HG03196 (cell line): ENCODE data around the gene CYTL1.
"Not testable (repeated sequence)": the region's sequence is repeated elsewhere in the genome, so short reads cannot be mapped to it uniquely, and the experiment has no call there.

ENCODE experiments used
- ATAC-seq: cut with Tn5 transposase; IDR thresholded peaks from one replicate; pipeline ENCODE4 v1.9.1; 2021; ENCODE audit not compliant: unreplicated experiment

Gene CYTL1

DNA sequence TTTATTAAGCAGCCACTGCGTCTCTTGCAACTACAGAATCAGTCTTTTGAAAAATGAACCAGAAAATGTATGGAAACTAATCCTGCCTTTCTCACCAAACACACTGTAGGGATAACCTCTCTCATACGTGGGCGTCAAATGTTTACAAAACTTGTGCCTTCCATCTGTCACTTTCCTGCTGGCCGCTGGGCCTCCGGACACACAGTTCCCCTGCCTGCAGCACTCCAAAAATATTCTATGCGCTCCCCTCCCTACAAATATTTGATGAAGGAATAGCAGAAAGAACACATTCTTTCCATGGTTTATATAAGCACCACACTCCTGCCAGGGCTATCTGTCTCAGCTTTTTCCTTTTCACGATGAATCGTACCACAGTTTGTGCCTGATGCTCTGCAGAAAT is 14.9 kb upstream of the CYTL1 start:
- ATAC-seq, result no peak

DNA sequence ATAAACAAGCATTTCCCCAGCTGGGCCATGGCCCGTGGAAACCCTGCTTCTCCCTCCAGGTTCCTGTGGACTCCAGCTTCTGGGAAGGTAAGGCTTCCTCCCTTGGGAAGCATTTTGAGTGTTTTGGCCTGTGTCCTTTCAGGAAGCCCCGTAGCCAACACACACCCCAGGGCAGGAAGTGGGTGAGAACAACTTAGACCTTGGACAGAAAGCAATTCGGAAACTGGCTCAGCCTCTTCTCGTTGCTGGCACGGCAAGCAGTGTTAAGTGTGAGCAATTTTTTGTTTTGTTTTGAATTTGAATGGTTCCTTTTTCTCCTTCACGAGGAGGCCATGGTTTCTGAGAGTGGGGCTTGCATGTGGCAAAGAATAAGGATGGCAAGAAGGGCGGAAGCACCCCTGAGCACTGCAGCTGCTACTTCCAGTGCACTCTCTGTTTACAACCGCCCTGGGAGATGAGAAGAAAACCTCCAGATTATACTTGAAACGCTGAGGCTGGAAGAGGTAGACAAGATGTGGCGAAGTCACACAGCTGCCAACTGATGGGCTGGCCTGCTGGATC is 14.1 kb upstream of the CYTL1 start:
- ATAC-seq, result no peak

DNA sequence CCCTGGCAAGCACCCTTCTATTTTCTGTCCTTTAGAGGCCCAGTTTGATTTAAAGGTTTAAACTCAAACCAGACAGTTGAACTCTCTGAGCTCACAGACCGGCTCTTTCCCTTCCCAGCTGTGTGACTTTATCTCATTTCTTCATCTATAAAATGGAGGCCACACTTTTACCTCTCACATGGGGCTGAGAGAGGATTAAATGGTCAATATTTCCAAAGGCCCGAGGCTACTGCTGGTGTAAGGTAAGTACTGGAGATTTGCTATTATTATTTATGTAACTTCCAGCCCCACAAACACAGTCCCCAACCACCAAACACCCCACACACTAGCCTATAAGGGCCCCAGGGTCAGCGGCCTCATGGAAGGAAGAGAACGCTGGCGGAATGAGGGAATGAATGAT is 13.6 kb upstream of the CYTL1 start:
- ATAC-seq, result no peak

DNA sequence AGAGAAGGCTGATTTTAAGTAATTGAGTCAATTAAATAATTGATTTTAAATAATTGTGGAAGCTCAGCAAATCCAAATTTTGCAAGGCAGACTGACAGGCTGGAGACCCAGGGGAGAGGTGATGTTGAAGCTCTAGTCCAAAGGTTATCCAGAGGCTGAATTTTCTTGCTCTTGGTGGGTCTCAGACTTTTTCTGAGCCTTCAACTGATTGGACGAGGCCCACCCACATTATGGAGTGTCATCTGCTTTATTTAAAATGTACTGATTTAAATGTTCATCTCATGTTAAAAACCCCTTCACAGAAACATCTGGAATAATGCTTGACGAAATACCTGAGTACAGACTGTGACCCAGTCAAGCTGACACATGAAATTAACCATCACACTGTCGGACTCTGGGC is 11.7 kb upstream of the CYTL1 start:
- no peak for ATAC-seq

DNA sequence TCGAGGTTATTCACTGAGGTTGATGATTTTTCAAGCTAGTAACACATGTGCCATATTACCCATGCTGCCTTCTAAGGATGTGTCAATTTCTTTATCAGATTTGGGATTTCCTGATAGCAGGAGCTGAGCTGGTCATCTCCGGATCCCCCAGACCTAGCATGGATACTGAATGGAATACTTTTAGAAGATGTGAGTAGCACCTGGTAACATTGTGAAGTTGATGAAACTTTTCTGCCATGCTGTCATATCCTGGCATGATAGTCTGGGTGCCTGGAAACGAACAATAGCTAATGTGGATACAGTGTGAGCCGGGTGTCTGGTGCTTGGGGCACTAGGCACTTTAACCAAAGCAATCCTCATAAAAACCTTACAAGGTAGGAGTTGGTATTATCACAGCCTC is 11.0 kb upstream of the CYTL1 start:
- ATAC-seq, result no peak

DNA sequence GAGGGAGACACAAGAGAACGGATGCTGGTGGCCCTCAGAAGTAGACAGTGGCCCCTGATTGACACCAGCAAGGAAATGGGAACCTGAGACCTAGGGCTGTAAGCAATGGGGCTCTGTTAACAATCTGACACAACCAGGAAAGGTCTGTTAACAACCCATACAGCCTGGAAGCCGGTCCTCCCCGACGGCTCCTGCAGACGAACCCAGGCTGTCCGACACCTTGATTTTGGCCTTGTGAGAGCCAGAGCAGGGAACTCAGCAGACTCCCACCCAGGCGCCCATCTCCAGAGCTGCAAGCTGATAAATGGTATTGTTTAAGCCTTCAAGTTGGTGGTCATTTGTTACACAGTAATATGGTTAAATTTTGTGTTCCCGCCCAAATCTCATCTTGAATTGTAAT is 10.2 kb upstream of the CYTL1 start:
- ATAC-seq, result no peak

DNA sequence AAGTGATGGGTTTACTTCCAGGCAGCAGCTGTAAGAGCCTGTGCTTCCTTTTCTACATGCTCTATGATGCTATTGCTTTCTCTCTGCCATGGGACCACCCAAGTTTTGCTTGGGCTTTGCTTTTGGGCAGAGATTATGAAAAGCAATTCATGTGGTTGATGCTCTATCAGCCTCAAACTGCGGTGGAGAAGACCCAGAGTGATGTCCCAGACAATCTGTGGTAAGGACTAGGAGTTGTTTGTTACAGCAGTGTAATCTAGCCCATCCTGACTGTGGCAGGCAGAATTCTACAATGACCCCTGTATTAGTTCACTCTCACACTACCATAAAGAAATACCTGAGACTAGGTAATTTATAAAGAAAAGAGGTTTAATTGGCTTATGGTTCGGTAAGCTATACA is 9.2 kb upstream of the CYTL1 start:
- ATAC-seq, result no peak

DNA sequence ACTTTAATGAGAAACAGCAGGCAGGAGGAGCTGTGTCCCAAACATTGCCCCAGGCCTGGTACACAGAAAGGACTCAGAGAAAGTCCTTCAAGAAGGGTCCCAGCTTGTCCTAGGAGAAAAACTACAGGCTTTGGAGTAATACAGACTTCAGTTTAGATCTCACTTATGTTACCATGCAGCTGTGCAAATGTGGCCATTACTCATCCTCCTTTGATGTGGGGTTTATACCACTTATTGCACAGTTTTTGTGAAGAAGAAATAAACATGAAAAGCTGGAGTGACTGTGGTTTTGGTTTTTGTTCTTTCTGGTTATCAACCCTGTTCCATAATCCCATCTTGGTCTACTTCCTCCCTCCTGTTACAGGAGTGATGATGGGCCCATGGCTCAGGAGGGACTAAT is 8.1 kb upstream of the CYTL1 start:
- ATAC-seq, result no peak

DNA sequence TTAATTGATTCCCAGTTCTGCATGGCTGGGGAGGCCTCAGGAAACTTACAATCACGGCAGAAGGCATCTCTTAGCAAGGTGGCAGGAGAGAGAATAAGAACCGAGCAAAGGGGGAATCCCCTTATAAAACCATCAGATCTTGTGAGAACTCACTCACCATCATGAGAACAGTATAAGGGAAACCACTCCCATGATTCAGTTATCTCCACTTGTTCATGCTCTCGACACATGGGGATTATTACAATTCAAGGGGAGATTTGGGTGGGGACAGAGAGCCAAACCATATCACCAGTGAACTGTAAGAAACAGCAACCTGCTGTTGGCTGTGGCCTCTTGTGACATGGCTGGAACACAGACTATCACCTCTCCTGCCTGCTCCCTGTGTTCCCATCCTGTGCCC is 7.1 kb upstream of the CYTL1 start:
- ATAC-seq, result no peak

DNA sequence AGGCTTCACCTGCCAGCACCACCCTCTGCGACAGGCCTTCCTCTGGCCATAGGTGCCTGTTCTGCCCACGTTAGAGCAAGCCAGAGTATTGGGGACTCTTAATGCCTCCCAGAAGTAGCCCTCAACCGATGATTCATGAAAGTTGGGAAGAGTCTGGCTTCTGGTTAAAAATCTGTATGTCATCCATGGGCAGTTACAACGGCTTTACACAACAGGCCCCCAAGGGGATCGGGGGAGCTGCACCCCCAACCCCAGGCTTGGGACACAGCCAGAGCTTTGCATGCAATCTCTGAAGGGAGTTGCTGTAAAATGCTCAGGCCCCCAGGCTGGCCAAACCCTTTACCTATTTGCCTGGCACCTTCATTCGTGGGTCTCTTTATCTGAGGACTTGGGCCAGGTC is 5.4 kb upstream of the CYTL1 start:
- no peak for ATAC-seq

DNA sequence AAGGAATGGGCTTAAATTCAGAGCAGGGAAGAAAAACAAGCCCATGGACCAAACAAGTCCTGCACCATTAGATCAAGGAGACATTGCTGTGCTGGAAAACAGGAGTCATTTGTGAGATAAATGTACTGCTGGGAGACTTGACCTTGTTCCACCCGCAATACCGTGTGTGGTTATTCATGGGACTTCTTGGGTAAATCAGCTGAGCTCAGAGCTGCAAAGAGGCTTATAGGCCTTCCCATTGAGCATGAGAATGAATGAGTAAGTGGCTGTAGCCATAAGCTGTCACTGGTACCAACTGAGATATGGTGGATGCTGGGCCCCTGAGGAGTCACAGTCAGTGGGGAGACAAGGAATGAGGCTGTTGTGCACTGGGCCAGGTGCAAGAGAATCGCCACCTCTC is 2.3 kb upstream of the CYTL1 start:
- ATAC-seq, result no peak

DNA sequence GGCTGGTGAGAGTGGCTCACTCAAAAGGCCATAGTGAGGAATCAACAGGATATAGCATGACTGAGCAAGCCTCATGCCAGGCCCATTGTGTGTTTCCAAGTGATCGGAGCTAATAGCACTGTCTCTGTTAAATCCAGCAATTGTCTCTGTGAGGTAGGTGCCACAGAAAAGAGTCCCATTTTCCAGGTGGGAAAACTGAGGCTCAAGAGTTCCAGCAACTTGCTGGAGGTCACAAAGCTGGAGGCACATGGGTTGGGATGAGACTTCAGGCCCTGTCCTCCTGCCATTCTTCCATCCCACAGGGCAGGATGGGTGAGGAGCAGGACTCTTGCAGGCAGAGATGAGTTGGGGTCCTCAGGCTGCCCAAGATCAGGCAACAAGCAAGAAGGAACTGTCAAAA is 1.1 kb upstream of the CYTL1 start:
- no peak for ATAC-seq

DNA sequence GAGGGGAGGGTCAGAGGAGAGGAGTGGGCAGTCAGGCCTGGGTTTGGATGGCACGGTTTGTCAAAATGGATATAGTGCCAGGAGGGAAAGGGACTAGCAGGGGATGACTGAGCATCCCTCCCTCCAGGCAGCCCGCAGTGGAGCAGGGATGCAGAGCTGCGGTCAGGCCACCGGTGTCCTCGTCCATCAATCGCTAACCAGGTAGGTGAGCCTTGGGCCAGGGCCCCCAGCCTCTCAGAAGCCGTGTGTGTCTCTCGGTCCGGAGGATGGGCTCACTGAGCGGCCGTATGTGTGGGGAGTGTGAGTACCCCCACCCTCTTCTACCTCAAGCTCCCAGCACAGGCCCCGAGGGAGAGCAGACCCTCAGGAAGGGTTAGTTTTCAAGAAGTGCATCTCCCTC is 538 bp upstream of the CYTL1 start:
- ATAC-seq, result no peak

DNA sequence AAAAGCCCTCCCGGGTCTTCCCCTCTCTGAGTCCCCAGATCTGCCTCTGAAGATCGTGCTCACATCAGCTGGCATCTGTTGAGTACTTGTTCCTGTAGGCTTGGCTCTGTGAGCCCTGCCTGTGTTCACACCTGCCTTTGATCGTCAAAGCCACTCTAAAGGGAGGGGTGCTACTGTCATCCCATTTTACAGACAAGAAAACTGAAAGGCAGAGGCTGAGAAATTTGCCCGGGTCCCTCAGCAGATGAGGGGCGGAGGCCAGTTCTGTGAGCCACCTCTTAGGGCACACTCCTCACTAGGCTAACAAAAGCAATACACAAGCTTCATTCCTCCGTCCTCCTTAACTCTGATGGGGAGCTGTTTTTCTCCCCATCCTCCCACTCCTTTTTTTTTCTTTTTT is 655 bp downstream of the CYTL1 start:
- ATAC-seq, result no peak

DNA sequence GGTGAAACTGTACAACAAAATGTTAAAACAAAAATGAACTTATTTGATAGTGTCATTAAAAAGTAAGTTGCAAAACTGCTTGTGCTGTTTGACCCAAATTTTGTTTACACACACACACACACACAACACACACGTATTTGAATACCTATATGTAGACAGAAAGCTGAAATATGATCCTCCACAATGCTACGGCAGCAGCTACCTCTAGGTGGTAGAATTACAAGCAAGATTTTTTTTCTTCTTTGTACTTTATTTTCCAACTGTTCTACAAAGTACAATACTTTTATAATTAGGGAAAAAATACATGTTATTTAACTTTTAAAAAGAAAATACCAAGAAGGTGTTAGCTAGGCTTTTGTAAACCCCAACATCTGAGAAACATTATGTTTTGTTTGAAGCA is 1.2 kb downstream of the CYTL1 start:
- no peak for ATAC-seq

DNA sequence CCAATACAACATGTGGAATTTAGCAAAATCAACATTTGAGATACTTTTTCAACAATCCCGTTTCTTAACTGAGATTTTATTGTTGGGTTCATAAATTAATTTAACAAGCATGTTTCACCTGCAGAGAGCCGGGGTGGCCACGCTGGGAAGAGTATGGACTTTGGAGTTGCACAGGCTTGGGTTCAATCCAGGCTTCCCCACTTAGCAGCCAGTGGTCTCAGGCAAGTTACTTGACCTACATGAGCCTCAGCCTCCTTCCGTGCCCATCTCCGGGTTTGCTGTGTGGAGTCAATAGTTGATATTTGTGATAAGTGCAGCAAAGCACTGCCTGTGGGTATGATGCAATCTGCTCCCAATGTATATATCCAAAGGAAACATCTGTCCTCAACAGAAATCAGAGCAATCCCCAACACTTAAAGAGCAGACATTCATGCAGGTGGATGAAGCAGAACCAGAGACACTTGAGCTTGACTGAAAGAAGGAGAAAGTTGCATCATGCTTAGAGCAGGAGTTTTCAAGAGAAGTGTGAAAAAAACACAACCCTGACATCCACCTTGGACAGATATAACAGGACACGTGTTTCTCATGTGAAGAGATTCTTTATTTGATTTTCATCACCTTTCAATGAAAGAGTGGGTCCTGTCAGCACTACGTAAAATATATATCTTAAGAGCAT is 5.1 kb downstream of the CYTL1 start:
- no peak for ATAC-seq

DNA sequence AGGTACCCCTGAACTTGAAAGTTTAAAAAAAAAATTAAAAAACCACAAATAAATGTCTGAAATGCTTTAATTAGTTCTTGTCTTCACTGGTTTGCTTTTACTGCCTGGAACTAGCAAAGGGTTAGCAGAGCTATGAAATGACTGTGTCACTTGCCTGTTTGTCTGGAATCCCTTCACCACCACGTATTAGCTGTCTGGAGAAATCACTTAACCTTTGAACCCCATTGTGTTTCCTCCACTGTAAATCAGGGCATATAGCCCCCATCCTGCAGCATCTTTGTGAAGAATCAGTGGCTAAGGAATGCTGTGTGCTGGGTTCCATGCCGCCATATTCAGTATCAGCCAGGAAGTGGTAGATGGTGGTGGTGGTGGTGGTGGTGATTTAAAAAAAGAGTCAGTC is 6.3 kb downstream of the CYTL1 start:
- no peak for ATAC-seq

DNA sequence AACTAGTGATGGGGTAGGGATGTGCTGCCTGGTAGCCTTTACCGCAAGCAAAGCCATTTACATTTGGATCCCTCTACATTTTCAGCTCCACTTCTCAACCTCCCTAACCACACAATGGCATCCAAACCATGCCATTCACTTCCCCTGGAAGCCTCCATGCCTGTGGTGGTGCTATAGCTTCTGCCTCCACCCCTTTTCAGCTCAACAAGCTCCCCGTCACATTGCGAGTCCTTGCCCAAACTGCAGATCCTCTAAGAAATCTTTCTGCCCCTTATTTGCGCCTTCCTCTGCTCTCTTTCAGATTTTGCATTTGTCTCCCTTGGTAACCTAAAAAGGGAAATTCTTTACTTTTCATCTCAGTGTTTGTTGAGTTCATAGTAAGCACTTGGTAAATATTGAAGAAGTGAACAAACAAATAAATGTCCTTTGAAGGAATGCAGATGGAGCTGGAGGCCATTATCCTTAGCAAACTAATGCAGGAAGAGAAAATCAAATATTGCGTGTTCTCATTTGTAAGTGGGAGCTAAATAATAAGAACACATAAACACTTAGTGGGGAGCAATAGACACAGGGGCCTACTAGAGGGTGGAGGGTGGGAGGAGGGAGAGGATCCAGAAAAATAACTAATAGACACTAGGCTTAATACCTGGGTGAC is 6.9 kb downstream of the CYTL1 start:
- ATAC-seq, result no peak

DNA sequence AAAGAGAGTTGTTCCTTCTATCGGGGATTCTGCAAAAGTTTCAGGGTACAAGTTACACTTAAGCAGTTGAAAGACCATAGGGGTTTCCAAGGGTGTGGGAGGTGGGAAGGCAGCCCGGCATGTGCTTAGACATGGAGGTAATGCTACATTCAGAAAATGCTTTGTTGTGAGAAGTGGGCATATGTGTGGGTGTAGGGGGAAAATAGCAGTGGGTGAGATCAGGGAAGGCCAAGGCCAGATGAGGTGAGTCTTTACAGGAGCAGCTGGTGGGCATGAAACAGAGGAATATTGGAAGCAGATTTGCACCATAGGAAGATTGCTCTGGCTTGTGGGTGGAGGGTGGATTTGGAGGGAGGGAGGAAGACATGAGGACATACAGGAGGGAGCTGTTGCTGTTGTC is 8.3 kb downstream of the CYTL1 start:
- ATAC-seq, result no peak

DNA sequence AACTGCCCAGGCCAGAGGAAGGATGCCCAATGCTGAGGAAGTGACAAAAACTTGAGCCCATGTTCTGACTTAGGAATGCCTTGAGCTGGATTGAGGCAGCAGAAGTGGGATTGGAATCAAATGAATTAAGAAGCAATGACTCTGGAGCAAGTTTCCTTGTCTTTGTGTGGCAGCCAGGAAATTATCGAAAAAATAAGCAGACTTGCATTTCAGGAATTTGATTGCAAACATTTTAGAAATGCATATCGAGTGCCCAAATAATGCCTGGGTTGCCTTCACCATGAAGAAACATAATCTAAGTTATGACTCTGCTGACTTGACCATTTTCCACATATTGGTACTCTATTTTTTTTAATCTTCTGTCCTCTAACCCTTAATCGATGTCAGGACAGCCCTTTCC is 9.5 kb downstream of the CYTL1 start:
- no peak for ATAC-seq

DNA sequence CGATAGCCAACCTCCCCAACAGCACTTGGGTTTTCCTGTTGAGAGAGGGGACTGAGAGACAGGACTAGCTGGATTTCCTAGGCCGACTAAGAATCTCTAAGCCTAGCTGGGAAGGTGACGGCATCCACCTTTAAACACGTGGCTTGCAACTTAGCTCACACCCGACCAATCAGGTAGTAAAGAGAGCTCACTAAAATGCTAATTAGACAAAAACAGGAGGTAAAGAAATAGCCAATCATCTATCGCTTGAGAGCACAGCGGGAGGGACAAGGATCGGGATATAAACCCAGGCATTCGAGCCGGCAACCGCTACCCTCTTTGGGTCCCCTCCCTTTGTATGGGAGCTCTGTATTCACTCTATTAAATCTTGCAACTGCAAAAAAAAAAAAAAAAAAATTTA is 12.3 kb downstream of the CYTL1 start:
- not testable (repeated sequence) for ATAC-seq

DNA sequence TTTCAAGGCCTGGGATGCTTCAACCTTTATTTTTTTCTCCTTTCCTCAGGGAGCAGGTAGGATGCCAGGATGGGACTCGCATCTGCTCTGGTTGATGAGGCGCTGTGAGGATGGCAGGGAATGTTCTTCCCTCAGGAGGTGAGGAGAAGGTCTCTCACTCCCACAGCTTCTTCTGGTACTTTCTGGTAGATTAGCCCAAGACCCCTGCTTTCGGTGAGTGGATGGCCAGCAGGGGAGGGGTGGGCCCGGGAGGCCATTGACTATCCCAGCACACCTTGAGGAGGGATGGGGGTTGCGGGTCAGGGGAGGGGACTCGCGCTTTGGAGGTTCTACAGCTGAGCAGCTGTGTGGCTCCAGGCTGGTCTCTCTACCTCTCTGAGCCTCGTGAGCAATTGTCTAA is 14.8 kb downstream of the CYTL1 start:
- no peak for ATAC-seq

DNA sequence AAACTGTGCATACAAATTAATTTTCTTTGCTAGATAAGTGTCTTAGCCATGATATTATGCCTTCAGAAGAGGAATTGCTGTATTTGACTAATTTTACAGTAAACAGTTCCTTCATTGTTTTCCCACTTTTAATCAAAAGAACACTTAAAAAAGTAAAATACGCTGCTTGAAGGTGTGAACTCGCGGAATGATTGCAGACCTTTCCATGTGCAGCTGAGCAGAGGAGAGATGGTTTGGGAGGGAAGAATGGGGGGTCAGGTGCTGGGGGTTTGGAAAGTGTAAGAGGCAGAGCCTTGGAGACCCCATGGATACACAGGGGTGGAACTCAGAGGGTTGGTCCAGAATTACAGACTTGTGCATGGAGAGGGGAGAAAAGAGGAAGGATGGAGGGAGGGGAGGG is 15.3 kb downstream of the CYTL1 start:
- no peak for ATAC-seq
